Right lobe of liver (tissue), 4 donors: ENCODE measurements around the gene CHKA.

Source experiments
- CTCF ChIP-seq, 4 donors: fragments of 200-600 bp in 3 of 4; fragments of 450-650 bp in 1 of 4; IDR thresholded peaks; one replicate each; pipeline versions ENCODE4 v1.5.1 to v1.8.0; 2016 to 2022; ENCODE audit warnings: antibody characterized with exemption in 4 of 4, mild to moderate bottlenecking in 2 of 4
- POLR2A ChIP-seq: fragments of 450-650 bp; IDR thresholded peaks from one replicate; pipeline ENCODE4 v1.6.1; 2017; ENCODE audit warnings: antibody characterized with exemption, mild to moderate bottlenecking
- donor health status: DM: no; HTN: no; CAD: no.
- donor health status: DM: no; HTN: no; CAD: no.
- donor health status: DM: no; HTN: yes; CAD: no.

GRCh38 chr11:68053117-68053516 is 68.1 kb downstream of the CHKA start:
- TF ChIP-seq CTCF (IDR thresholded peaks at IDR 0.05) (no peak), POLR2A (no peak)
